Glomerular visceral epithelial cell (primary cell): Measurements from ENCODE around the gene HOXB9.

Experiments
- DNase-seq: peaks from one replicate; pipeline ENCODE4 v3.0.0-alpha.2; 2016; ENCODE audit errors: extremely low spot score

Gene HOXB9

DNA sequence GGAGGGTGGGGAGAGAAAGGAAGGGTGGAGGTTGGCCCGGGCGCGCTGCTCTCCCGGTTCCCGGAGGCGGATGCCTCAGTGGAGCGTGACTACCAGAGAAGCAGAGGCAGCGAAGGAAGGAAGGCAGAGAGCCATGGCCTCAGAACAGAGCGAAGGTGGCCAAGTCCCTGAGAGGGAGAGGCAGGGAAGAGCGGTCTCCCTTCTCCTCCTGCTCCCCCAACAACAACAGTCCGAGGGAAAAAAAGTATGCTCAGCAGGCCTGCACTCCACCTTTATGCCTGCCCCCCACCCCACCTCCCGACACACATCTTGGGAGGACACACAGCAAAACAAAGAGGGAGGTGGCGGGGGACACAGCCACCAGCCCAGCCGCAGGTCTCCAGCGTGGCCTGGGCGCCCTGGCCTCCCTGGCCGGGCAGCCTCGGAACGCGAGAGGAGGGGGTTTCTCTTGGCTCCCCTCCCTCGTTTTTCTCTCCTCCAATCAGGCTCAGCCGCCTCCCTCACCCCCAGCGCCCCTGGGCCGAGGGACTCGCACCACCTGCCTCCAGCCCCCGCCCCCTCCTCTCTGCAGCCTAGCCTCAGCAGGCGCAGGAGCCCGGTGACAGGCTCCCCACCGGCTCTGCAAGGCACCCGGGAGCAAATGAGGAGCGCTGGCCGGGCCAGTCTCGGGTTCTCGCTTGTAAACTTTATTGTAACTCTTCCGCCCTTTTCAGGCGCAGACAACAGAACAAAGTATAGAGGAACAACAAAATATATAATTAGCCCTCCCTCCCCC, 14.3 kb downstream of the HOXB9 start:
- peak; percentile 62 for DNase-seq

GRCh38 chr17:48611213-48611612, 14.9 kb downstream of the HOXB9 start:
- DNase-seq: no peak

DNA sequence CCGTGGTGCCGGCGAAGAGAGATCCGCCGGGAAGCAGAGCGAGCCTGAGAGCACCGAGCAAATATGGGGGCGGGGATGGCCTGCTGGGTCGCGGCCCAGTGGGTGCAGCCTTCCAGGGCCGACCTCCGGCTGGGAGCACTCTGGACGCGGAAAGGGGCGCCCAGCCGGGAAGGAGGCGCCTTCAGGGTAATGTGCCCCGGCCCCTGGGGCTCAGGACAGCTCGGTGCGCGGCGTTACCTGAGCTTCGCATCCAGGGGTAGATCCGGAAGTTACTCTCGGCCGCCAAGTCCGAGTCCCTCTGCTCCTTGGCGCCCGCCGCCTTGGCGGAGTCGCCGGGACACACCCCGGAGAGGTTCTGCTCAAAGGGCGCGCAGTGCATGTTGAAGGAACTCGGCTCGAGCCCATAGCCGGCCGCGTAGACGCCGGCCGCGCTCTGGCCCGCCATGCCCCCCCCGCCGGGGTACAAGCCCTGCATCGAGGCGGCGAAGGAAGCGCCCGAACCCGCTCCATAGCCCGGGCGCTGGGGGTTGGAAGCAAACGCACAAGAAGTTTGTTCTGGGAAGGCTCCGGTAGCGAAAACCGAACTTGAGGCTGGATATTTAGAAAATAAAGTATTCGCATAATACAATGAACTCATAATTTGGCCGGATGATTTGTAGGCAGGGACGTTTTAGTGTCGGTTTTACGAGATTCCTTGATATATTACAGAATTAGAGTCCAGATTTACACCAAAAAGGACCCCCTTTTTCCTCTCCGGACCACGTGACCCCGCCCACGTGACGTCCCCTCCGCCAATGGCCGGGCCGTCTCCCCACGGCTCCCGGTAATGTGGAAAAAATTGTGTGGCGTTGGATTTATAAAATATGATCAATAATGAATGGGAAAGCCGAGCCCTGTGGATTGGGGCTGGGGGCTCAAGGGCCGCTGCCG, 15.6 kb downstream of the HOXB9 start, which contains the start of gene HOXB7:
Gene HOXB7, minus strand, starts transcription at position 736 of the 930 bp plus-strand sequence. Its CDS starts 99 bp downstream, at position 637.
- peak; percentile 68 for DNase-seq

GRCh38 chr17:48609759-48610281, 16.3 kb downstream of the HOXB9 start:
- DNase-seq: no peak

DNA sequence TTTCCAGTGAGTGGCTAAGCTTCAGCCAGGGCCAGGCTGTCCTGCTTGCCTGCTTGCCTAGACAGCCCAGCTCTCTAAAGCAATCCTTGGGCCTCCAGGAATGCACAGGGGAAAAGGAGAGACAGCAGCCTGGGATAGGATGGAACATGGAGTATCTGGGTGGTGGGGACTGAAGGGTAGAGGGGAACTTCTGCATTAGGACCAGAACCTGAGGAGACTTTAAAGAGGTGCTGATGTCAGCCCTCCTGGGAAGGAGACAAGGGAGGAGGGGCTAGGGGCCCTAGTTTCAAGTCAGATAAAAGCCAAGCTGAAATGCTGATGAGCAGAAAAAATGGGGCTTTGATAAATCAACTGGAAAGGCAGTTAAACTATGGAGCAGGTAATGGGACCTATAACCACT, 17.1 kb downstream of the HOXB9 start:
- no peak for DNase-seq

DNA sequence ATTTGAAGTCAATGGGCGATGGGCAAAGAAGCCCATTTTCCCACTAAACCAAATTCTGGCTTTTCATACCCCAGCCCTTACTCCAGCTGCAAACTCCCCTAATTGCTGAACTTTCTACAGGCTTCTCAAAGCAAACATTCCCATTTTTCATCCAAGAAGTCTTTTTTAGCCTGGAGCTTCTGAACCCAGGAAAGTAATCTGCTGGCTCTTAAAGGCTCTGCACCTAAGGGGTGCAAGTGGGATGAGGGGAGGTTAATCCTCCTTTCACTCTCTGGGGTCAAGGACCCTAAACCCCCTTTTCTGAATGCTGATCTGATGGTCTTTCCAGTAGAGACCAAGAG, 17.7 kb downstream of the HOXB9 start:
- DNase-seq: no peak

GRCh38 chr17:48606892-48607614, 19.1 kb downstream of the HOXB9 start:
- no peak for DNase-seq

DNA sequence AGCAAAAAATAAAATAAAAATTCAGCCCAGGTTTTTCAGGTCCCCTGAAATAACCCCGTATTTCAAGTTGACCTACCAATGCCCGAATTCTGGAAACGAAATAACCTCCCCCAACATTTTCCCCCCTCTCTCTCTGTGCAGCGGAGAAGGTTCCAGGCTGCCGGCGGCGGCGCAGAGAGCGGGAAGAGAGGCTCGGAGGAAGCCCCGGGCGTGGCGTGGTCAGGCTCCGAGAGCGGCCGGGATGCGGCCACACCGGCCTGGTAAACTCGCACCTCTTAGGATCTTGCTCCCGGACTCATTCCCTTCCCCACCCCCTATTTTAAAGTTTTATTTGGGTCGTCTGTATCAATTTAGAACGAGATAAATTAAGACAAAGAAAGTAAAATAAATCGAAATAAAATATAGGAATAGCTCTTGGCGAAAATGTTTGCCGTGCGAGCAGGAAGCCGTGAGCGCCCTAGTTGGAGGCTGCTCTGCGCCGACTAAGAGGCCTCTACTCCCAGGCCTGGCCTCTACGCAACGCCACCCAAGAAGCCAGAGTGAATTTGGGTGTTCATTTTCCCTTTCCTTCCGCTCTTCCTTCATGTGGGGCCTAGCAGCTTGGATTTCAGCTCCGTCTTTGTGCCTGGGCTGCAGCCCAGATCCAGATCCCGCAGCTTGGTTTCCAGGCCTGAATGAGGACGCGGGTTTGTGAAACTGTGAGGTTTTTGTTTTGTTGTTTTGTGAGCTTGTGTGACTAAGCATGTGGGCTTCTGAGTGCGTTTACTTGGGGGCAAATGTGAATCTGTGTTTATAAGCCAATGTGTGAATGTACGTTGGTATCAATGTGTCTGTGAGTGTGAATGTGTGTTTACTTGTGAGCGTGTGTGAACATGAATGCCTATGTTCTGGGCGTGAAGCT, 19.9 kb downstream of the HOXB9 start:
- no peak for DNase-seq

DNA sequence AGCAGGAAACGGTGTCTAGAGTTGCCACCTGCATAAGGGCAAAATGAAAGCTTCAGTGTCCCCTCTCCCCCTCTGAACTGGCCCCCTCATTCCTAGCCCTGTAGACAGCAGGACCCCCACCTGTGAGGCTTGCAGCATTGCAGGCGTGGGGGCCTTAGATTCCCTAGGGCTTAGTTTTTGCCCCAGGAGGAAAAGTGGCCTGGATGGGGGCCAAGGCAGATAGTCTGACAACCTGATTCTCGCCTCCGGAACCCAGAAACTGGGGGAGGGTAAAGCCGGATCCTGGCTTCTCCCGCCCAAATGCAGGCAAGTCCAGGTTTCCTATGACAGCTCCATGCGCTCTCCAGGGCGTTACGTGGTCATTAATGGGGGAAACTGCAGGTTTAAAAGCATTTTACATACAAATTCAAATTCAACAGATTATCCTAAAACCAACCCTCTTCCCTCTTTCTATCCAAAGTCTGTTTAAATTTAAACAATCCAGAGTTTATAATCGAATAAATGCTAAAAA, 20.7 kb downstream of the HOXB9 start:
- no peak for DNase-seq

DNA sequence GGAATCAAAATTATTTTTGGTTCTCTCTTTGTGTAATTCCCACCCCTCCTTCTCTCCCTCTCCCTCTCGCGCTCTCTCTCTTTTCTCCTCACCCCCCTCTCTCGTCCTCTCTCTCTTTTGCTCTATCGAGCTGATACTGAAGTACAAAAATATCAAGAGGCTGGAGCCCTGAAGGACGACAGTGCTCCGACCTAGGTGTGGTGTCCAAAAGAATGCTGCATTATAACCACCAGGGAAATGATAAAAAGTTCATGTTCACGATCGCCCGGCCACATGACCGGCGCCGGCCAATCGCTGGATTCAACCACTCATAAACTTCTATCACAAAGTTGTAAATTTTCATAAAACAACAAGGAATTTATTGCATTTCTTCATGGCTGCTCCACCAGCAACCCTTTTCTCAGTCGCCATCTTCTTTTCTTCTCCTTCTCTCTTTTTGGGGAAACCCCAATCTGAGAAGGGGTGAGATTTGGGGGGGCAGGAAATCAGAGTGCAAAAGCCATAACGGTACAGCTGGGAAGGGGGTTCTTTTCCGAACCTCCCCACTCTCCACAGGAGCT, 21.3 kb downstream of the HOXB9 start, which contains the start of gene HOXB6:
Gene HOXB6, minus strand, starts transcription at position 217 of the 560 bp plus-strand sequence. CDS start 6,836 bp downstream, outside the sequence.
- DNase-seq: peak; percentile 81

GRCh38 chr17:48603959-48604769, 22.0 kb downstream of the HOXB9 start:
- peak; percentile 77 for DNase-seq

- DNase-seq: peak; percentile 78
These were observed 24.4 kb downstream of the HOXB9 start for GRCh38 chr17:48601539-48602425.

DNA sequence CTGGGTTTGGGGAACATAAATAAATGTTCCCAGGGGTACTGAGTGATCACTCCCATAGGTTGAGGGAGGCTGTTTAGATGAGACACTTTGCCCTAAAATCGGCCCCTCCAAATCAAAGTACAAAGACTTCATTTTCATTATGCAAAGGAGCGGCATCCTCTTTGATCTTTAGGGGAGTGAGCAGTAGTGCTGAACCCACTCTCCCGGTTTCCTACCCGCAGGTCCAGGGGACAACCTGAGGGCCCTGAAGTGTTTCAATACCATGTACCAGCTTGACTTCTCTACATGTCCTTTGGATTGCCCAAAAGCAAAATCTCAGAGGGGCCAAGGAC, 25.0 kb downstream of the HOXB9 start:
- DNase-seq: no peak

DNA sequence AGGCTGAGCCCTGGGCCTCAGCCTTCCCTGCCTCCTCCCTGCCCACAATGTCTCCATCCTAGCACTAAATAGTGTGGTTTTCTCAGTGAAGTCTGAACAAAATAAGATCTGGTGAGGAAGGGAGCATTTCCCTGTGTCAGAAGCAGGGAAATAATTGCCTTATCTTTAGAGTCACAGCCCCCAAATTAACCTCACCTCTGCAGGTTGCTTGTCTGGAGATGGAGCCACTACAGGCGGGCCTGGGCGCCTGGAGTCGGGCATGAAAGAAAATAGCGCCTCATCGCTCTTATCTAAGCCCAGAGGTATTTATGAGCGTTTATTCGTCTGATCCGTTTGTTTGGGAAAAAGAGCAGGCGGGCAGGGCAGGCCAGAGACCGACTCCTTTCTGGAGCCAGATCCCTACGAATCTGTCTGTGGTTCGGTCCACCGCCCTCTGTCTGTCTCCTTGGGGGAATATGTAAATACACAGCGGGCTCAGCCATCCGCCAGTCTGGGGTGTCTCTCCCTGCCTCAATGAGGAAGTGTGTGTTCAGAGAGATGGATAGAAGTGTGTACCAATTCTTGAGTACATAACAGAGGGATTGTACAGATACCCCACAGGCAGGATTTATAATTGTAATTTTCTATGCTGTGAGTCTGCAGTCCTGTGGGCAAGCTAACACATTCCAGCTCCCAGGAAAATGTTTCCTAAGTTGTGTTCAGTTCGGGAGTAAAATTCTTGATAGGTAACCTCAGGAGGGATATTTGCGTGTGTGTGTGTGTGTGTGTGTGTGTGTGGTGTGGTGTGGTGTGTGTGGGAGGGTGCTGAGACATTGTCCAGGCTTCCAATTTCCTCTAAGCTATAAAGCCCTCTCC, 25.7 kb downstream of the HOXB9 start:
- peak; percentile 65 for DNase-seq

- no peak for DNase-seq
These were observed 26.8 kb downstream of the HOXB9 start for GRCh38 chr17:48599354-48599753.

DNA sequence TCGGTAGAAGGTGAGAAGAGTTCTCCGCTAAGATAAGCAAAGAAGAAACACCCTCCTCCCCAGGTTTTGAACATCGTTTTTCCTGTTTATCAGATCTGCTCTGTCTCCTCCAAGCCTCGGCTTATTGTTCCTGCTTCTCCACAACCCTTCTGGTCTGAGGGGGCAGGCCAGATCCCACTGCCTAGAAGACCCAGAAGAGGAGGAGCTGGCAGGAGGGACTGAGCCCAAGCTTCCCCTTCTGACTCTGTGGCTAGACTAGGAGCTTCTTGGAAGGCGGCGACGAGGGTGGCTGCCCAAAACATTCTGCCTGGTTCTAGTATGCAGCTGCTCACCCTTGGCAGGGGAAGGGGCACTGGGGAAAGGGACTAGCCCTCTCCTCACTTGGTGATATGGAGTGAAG, 27.4 kb downstream of the HOXB9 start:
- DNase-seq: no peak
